GM13977 (cell line): Measurements from ENCODE around the gene TRPV3.
"Not testable (repeated sequence)": the region's sequence is repeated elsewhere in the genome, so short reads cannot be mapped to it uniquely, and the experiment has no call there.

Experiments
- DNase-seq: peaks from one replicate; pipeline ENCODE4 v3.0.0; 2012; ENCODE audit warnings: low spot score
- CTCF ChIP-seq: IDR thresholded peaks from 2 replicates; pipeline ENCODE4 v1.5.1; 2012; ENCODE audit warnings: mild to moderate bottlenecking, control low read depth; ENCODE audit not compliant: insufficient read depth; ENCODE audit errors: extremely low read depth, missing control alignments
- in situ Hi-C: fragments of 300-500 bp; cut with MboI; formaldehyde crosslinking; loops from one replicate; pipeline ENCODE4 v1.12.0; 2022; ENCODE audit warnings: low sequenced_read_pairs, low pct_unique_long_range_greater_than_20kb, mixed read lengths, inconsistent platforms; ENCODE audit not compliant: unreplicated experiment

Gene TRPV3

DNA sequence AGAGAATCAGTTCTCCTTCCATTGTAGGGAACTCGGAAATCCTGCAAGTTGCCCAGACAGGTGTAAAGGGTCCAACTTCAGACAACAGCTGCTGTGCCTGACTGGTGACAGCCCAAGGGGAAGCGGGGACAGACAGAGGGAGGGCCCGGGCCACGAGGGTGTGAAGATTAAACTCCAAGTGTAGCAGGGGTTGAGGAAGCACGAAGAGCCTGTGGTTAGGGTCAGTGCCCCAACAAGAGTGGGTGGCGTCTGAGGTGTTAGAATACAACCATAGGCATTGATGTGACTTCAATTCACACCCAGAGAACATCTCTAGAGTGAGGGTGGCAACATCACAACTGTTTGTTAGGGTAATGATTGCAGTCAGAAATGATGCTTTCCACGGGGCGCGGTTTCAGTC, 42.7 kb downstream of the TRPV3 start:
- in situ Hi-C loops, result no loop called here
- no peak for DNase-seq
- TF ChIP-seq CTCF, result no peak

- in situ Hi-C loops, result not testable (repeated sequence)
Measured at GRCh38 chr17:3514167-3514566, 43.4 kb downstream of the TRPV3 start.

GRCh38 chr17:3513305-3514035, 44.1 kb downstream of the TRPV3 start:
- TF ChIP-seq CTCF, result no peak
- in situ Hi-C loops, result no loop called here
- DNase-seq, result no peak

More at GRCh38 chr17:3514167-3514566, 43.4 kb downstream of the TRPV3 start:
- DNase-seq, result not testable (repeated sequence)

DNA sequence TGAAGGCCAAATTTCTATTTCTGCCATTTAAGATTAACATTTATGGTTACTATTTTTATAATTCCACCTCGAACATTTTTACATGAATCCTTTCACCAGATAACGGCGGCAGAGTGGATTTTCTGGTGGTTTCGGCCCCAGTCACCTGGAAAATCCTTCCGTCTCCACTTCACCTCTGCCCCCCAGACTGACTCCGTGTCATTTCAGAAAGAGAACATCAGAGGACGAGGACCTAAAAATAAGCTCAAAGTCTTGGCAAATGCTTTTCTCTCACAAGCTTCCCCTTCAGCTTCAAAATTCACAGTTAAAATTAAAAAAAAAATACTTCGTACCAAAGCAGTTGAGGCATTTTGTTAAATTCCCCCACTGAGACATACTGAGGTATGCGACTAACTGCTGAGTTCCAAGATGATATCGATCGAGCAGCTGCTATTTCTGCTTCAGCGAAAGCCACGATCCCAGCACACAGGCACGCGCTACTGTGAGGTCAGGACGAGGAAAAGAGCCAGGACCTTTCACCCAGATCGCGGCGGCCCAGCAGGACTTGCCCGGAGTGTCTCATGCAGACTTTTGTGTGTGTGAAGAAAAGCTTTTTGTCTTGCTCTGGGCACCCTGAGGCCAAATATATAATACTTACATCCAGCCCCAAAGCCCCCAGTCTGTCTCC, 45.0 kb downstream of the TRPV3 start:
- DNase-seq, result no peak
- in situ Hi-C loops, result no loop called here
- TF ChIP-seq CTCF, result no peak

DNA sequence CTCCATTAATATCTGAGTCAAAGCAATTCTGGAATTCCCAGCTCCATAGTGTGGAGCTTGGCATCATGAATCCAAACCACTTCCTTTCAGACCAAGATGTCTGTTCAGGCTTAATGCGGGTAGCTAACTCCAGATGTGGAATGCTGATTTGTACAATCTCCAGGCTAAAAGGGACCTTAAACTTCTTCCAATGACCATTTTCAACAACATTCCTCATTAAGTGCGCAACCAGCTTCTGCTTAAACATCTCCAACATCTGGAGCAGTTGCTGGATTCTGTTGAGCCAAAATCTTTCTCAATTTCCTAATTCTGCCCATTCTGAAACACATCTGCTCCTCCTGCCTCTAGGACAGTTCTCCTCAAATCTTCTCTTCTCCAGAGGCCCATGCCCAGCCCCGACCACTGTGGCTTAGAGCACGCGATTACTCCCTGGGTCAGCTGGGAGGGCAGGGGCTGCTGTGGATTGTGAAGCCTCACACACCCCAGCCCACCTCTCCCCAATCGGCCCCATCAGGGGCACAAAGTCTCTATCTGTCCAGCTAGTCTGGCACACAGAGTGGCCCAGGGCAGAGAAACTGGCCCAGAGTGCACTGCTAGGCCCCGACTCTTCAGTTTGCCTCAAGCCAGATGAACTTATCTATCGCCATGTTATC, 45.6 kb downstream of the TRPV3 start:
- TF ChIP-seq CTCF, result no peak
- in situ Hi-C loops, result no loop called here
- no peak for DNase-seq

- no peak for DNase-seq
- in situ Hi-C loops, result no loop called here
- no peak for TF ChIP-seq CTCF
Measured at GRCh38 chr17:3510090-3510489, 47.5 kb downstream of the TRPV3 start.

- DNase-seq, result no peak
- in situ Hi-C loops, result no loop called here
- TF ChIP-seq CTCF, result no peak
Measured at GRCh38 chr17:3507869-3508268, 49.7 kb downstream of the TRPV3 start.
